Stimulated activated naive B cell treated with anti-CD40 and anti-IgM and Interleukin-4, amounts not matched to agents 10 μg/mL and 1 μg/mL and 100 μg/mL, for 72 hours (primary cell): ENCODE results near the gene PTPRZ1.

Experiments
- ATAC-seq, 2 donors: fragments of 150-1000 bp; cut with Tn5 transposase; replicated peaks; 2 replicates each; pipeline ENCODE4 v1.10.0; 2021; ENCODE audit warnings: moderate library complexity in 1 of 2
- DNase-seq: peaks from one replicate; pipeline ENCODE4 v3.0.0; 2021
- H3K27ac Mint-ChIP-seq: one replicate; pipeline ENCODE4 v1.8.0; 2022; ENCODE audit warnings: mild to moderate bottlenecking, mixed read lengths
- H3K27me3 Mint-ChIP-seq, 2 donors: one replicate each; pipeline ENCODE4 v1.8.0; 2022; ENCODE audit warnings: mixed read lengths in 2 of 2
- H3K36me3 Mint-ChIP-seq, 2 donors: one replicate each; pipeline ENCODE4 v1.8.0; 2022; ENCODE audit warnings: mixed read lengths in 2 of 2, mild to moderate bottlenecking in 1 of 2
- H3K4me1 Mint-ChIP-seq, 2 donors: one replicate each; pipeline ENCODE4 v1.8.0; 2022; ENCODE audit warnings: mixed read lengths in 2 of 2, mild to moderate bottlenecking in 1 of 2
- H3K4me3 Mint-ChIP-seq, 2 donors: one replicate each; pipeline ENCODE4 v1.8.0; 2022; ENCODE audit warnings: mild to moderate bottlenecking in 2 of 2, mixed read lengths in 2 of 2, moderate library complexity in 1 of 2
- H3K9me3 Mint-ChIP-seq, 2 donors: one replicate each; pipeline ENCODE4 v1.8.0; 2022; ENCODE audit warnings: mixed read lengths in 2 of 2, mild to moderate bottlenecking in 1 of 2

PTPRZ1 gene

GRCh38 chr7:122068999-122069398 lies 196.0 kb downstream of the PTPRZ1 start:
- H3K27ac Mint-ChIP-seq = no peak overlapping the region
- H3K9me3 Mint-ChIP-seq = no peaks in the 10 kb centered on the region
- H3K27me3 Mint-ChIP-seq = peaks cover 5 to 8% of the 10 kb centered on the region in 2 donors
- no peak for DNase-seq
- no peaks in the 10 kb centered on the region for H3K36me3 Mint-ChIP-seq
- H3K4me1 Mint-ChIP-seq = no peaks in the 10 kb centered on the region
- no peak overlapping the region for H3K4me3 Mint-ChIP-seq
- no peak for ATAC-seq

- H3K27ac Mint-ChIP-seq = no peak overlapping the region
- H3K9me3 Mint-ChIP-seq = peaks cover 0 to 2% of the 10 kb centered on the region in 2 donors
- peaks cover 3 to 4% of the 10 kb centered on the region in 2 donors for H3K27me3 Mint-ChIP-seq
- ATAC-seq (peak in 1 of 2 donors; percentile 55), DNase-seq (no peak)
- no peak overlapping the region for H3K4me3 Mint-ChIP-seq
- peaks cover 4 to 5% of the 10 kb centered on the region in 2 donors for H3K36me3 Mint-ChIP-seq
- no peaks in the 10 kb centered on the region for H3K4me1 Mint-ChIP-seq
These were observed 197.1 kb downstream of the PTPRZ1 start for GRCh38 chr7:122070062-122070461.

GRCh38 chr7:122070834-122071233 lies 197.9 kb downstream of the PTPRZ1 start:
- ATAC-seq = no peak
- no peaks in the 10 kb centered on the region for H3K27me3 Mint-ChIP-seq
- no peaks in the 10 kb centered on the region for H3K4me1 Mint-ChIP-seq
- peaks cover 0 to 3% of the 10 kb centered on the region in 2 donors for H3K9me3 Mint-ChIP-seq
- H3K36me3 Mint-ChIP-seq = peaks cover 6 to 9% of the 10 kb centered on the region in 2 donors
- no peak overlapping the region for H3K4me3 Mint-ChIP-seq
- no peak for DNase-seq
- H3K27ac Mint-ChIP-seq = no peak overlapping the region

- H3K27me3 Mint-ChIP-seq = no peaks in the 10 kb centered on the region
- no peak overlapping the region for H3K27ac Mint-ChIP-seq
- no peaks in the 10 kb centered on the region for H3K4me1 Mint-ChIP-seq
These were observed 199.3 kb downstream of the PTPRZ1 start for GRCh38 chr7:122072272-122072671.

DNA sequence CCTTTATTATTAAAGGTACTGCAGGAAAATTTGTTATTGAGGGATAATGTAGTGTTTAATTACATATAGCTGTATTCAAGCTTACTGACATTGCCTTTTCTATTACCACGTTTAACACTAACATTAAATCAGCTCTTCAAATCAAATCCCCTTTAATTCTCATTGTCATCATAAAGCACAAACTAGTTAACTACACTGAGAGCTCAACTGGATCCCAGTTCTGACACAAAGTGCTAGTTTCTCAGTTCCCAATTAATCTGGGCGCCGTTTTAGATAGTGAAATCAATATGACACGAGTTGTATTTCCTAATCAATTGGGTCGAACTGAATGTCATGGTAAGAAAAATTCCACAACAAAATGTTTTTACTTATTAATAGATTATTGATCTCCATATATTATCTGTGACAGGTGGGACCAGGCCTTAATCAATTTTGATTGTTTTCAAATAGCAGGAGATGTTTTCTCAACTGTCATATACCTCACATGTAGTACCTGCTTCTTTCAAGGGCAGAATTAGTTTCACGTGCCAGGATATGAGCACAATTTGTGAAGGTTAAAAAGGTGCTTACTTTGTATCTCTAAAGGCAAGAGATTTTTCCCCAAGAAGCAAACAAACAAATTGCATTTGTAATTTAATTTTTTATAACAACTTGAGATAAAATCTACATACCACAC lies 200.1 kb downstream of the PTPRZ1 start:
- no peak for DNase-seq
- H3K36me3 Mint-ChIP-seq = peaks cover 13 to 20% of the 10 kb centered on the region in 2 donors
- no peak overlapping the region for H3K27ac Mint-ChIP-seq
- H3K4me1 Mint-ChIP-seq = no peaks in the 10 kb centered on the region
- H3K9me3 Mint-ChIP-seq = peaks cover 0 to 3% of the 10 kb centered on the region in 2 donors
- no peak for ATAC-seq
- H3K4me3 Mint-ChIP-seq = no peak overlapping the region
- H3K27me3 Mint-ChIP-seq = no peaks in the 10 kb centered on the region

More at GRCh38 chr7:122072272-122072671, 199.3 kb downstream of the PTPRZ1 start:
- H3K9me3 Mint-ChIP-seq = peaks cover 0 to 3% of the 10 kb centered on the region in 2 donors
- DNase-seq (no peak), ATAC-seq (no peak)
- peaks cover 7 to 12% of the 10 kb centered on the region in 2 donors for H3K36me3 Mint-ChIP-seq
- H3K4me3 Mint-ChIP-seq = no peak overlapping the region

- no peaks in the 10 kb centered on the region for H3K27me3 Mint-ChIP-seq
- H3K9me3 Mint-ChIP-seq = peaks cover 0 to 3% of the 10 kb centered on the region in 2 donors
- ATAC-seq (no peak), DNase-seq (no peak)
- no peaks in the 10 kb centered on the region for H3K4me1 Mint-ChIP-seq
- H3K27ac Mint-ChIP-seq = no peak overlapping the region
- peaks cover 17 to 24% of the 10 kb centered on the region in 2 donors for H3K36me3 Mint-ChIP-seq
- no peak overlapping the region for H3K4me3 Mint-ChIP-seq
These were observed 200.7 kb downstream of the PTPRZ1 start for GRCh38 chr7:122073635-122074034.

DNA sequence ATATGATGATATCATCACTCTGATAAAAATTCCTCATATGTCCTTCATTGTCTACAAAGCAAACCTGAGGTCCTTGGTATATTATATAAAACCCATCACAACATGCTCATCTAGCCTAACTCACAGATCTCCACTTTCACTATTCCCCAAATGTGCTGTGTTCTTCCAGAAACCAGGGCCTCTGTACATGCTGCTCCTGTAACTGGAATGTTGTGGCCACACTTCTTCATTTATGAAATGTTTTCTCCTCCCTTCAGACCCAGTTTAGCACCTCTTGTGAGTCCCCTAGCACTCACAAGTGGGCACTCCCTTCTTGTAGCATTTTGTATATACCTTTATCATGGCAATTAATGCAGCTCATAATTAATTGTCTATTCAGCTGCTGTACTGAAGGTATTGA lies 209.2 kb downstream of the PTPRZ1 start:
- H3K27ac Mint-ChIP-seq = no peak overlapping the region
- no peaks in the 10 kb centered on the region for H3K4me1 Mint-ChIP-seq
- H3K27me3 Mint-ChIP-seq = no peaks in the 10 kb centered on the region

GRCh38 chr7:122082670-122083069 lies 209.7 kb downstream of the PTPRZ1 start:
- no peaks in the 10 kb centered on the region for H3K9me3 Mint-ChIP-seq
- no peak overlapping the region for H3K4me3 Mint-ChIP-seq
- no peak overlapping the region for H3K27ac Mint-ChIP-seq
- no peaks in the 10 kb centered on the region for H3K27me3 Mint-ChIP-seq
- H3K36me3 Mint-ChIP-seq = peaks cover 16 to 29% of the 10 kb centered on the region in 2 donors
- H3K4me1 Mint-ChIP-seq = no peaks in the 10 kb centered on the region
- no peak for DNase-seq
- no peak for ATAC-seq

More for the DNA sequence above, 209.2 kb downstream of the PTPRZ1 start:
- H3K4me3 Mint-ChIP-seq = no peak overlapping the region
- DNase-seq (no peak), ATAC-seq (no peak)
- H3K36me3 Mint-ChIP-seq = peaks cover 19 to 34% of the 10 kb centered on the region in 2 donors
- H3K9me3 Mint-ChIP-seq = no peaks in the 10 kb centered on the region

GRCh38 chr7:122092964-122093797 lies 220.2 kb downstream of the PTPRZ1 start:
- H3K4me3 Mint-ChIP-seq = no peak overlapping the region
- no peaks in the 10 kb centered on the region for H3K9me3 Mint-ChIP-seq
- H3K36me3 Mint-ChIP-seq = peaks cover 4 to 6% of the 10 kb centered on the region in 2 donors
- DNase-seq = peak; percentile 60
- no peaks in the 10 kb centered on the region for H3K27me3 Mint-ChIP-seq
- H3K4me1 Mint-ChIP-seq = no peaks in the 10 kb centered on the region
- ATAC-seq = peak; percentile 81 to 89
- H3K27ac Mint-ChIP-seq = no peak overlapping the region

DNA sequence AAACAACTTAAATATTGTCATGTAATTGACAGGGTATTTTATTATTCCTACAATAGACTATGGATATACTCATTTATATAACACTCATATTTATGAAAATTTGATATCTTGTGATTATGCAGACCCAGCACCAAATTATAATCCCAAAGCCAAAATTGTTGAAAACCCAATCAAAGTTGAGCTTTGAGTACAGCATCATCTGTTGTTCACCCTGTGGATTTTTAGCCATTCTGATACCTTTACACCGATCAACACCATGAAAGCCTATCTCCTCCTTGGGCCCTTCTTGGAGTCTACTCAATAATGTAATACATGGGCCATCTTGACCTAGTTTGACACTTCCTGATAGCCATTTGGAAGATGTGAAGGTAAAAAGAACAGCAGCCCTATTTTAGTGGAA lies 221.6 kb downstream of the PTPRZ1 start:
- DNase-seq (no peak), ATAC-seq (no peak)
- H3K4me3 Mint-ChIP-seq = no peak overlapping the region
- no peaks in the 10 kb centered on the region for H3K4me1 Mint-ChIP-seq
- no peak overlapping the region for H3K27ac Mint-ChIP-seq
- H3K9me3 Mint-ChIP-seq = no peaks in the 10 kb centered on the region
- H3K36me3 Mint-ChIP-seq = peaks cover 1 to 4% of the 10 kb centered on the region in 2 donors
- H3K27me3 Mint-ChIP-seq = no peaks in the 10 kb centered on the region

- peaks cover 0 to under 1% of the 10 kb centered on the region in 2 donors for H3K9me3 Mint-ChIP-seq
- no peak overlapping the region for H3K27ac Mint-ChIP-seq
- H3K36me3 Mint-ChIP-seq = peaks cover 7 to 13% of the 10 kb centered on the region in 2 donors
- H3K4me1 Mint-ChIP-seq = no peaks in the 10 kb centered on the region
- DNase-seq (no peak), ATAC-seq (no peak)
- H3K4me3 Mint-ChIP-seq = no peak overlapping the region
- H3K27me3 Mint-ChIP-seq = no peaks in the 10 kb centered on the region
These were observed 222.7 kb downstream of the PTPRZ1 start for GRCh38 chr7:122095642-122096041.

- Mint-ChIP-seq H3K27me3 (no peaks in the 10 kb centered on the region), H3K27ac (no peak overlapping the region), H3K9me3 (peaks cover 12 to 18% of the 10 kb centered on the region in 2 donors), H3K4me3 (no peak overlapping the region), H3K36me3 (peaks cover 25 to 39% of the 10 kb centered on the region in 2 donors), H3K4me1 (no peaks in the 10 kb centered on the region)
- ATAC-seq = no peak
- no peak for DNase-seq
These were observed 227.1 kb downstream of the PTPRZ1 start for GRCh38 chr7:122100021-122100420.

- no peak for ATAC-seq
- H3K9me3 Mint-ChIP-seq = peaks cover 32 to 36% of the 10 kb centered on the region in 2 donors
These were observed 230.1 kb downstream of the PTPRZ1 start for GRCh38 chr7:122103064-122103463.

More at GRCh38 chr7:122103064-122103463, 230.1 kb downstream of the PTPRZ1 start:
- no peaks in the 10 kb centered on the region for H3K4me1 Mint-ChIP-seq
- no peak for DNase-seq
- H3K27me3 Mint-ChIP-seq = no peaks in the 10 kb centered on the region
- peaks cover 53 to 65% of the 10 kb centered on the region in 2 donors for H3K36me3 Mint-ChIP-seq
- H3K27ac Mint-ChIP-seq = no peak overlapping the region
- no peak overlapping the region for H3K4me3 Mint-ChIP-seq
